GM18867 (cell line): ENCODE data around the gene PTGIS.

Experiments used
- ATAC-seq: cut with Tn5 transposase; IDR thresholded peaks from one replicate; pipeline ENCODE4 v1.9.1; 2021; ENCODE audit warnings: mild to moderate bottlenecking, moderate library complexity; ENCODE audit not compliant: unreplicated experiment

PTGIS gene

DNA sequence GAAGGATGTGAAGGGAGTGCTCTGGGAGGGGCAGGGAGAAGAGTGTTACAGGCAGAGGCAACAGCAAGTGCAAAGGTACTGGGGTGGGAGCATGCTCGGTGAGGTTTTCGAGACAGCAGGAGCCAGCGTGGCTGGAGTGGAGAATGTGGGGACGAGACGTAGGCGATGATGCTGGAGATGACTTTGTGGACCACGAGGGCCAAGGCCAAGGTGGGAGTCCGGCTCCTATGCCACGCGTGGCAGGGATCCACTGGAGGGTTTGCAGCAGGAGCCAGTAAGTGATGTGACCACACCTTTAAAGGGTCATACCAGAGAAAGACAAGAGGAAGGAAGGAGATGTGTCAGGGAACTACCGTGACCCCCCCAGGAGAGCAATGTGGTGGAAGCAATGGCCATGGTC lies 7.3 kb downstream of the PTGIS start:
- ATAC-seq, result no peak

GRCh38 chr20:49560186-49560585 lies 7.8 kb downstream of the PTGIS start:
- no peak for ATAC-seq

DNA sequence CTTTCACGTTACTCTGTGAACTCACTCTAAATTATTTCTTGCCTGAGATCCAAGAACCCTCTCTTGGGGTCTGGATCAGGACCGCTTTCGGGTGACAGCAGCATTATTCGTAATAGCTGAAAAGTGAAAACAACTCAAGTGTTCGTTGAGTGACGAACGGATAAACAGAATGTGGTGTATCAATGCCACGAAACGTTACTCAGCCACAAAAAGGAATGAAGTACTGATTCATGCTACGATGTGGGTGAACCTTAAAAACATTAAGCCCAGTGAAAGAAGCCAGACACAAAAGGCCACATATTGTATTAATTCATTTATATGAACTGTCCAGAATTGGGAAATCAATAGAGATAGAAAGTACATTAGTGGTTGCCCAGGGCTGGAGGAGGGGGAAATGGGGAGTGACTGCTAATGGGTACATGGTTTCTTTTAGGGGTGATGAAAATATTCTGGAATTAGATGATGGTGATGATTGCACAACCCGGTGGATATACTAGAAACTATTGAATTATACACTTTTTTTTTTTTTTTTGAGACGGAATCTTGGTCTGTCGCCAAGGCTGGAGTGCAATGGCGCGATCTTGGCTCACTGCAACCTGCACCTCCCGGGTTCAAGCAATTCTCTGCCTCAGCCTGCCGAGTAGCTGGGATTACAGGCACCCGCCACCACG lies 8.4 kb downstream of the PTGIS start:
- no peak for ATAC-seq

DNA sequence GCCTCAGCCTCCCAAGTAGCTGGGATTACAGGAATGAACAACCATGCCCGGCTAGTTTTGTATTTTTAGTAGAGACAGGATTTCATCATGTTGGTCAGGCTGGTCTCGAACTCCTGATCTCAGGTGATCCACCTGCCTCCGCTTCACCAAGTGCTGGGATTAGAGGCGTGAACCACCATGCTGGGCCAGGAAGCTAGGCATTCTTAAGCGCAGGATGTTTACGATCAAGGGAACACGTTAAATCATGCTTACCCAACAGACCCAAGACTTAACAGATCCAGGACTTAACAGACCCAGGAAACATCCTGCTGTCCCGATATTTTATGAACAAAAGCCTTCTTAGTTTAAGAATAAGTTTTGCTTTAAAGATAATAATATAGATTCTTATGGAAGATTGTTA lies 9.1 kb downstream of the PTGIS start:
- no peak for ATAC-seq

- ATAC-seq, result no peak
Observed at GRCh38 chr20:49557449-49557848, 10.5 kb downstream of the PTGIS start.

GRCh38 chr20:49556621-49557020 lies 11.3 kb downstream of the PTGIS start:
- no peak for ATAC-seq

GRCh38 chr20:49549801-49550551 lies 18.0 kb downstream of the PTGIS start:
- no peak for ATAC-seq

GRCh38 chr20:49548371-49548947 lies 19.5 kb downstream of the PTGIS start:
- ATAC-seq, result no peak

DNA sequence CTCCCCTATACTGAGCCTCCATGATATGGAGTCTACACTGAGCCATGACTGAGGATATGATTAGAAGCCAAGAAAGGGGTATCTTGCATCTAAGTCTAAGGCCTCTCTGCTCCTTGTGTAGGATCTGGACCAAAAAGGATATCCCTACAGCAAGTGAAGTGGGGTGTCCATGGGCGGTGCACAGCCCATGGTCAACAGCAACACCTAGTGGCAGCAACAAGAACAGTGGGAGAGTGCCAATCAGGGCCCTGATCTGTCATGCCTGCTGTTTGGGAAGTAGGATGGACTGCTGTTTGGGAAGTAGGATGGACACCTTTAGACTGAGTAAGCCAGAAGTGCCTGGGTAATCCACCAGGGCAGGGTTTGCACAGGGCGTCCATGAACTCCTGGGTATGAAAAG lies 22.4 kb downstream of the PTGIS start:
- ATAC-seq, result no peak

GRCh38 chr20:49544535-49544934 lies 23.4 kb downstream of the PTGIS start:
- ATAC-seq, result no peak

DNA sequence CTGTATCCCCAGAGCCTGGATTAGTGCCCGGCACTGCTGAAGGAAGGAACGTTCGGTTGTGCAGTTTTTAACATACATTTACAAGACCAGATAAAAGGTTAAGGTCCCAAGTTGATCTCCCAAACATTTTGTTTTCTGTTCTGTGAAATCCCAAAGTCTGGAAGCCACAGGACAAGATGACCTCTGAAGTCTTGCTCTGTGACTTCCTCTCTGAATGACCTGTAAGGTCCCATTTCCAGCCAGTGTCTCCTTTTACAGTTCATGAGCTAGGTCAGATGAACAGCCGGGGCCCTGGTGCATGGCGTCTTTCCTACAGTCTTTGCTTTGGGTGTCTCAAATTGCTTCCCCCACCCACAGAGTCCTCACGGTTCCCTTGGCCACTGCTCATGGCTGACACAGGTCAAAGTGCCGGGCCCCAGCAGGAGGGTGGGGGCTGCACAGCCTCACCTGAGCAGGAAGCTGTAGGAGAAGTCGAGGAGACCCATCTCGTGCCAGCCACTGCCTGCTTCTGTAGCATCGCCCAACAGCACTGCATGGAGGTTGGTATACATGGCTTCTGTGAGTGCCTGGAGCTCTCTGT lies 24.0 kb downstream of the PTGIS start:
- ATAC-seq, result no peak

DNA sequence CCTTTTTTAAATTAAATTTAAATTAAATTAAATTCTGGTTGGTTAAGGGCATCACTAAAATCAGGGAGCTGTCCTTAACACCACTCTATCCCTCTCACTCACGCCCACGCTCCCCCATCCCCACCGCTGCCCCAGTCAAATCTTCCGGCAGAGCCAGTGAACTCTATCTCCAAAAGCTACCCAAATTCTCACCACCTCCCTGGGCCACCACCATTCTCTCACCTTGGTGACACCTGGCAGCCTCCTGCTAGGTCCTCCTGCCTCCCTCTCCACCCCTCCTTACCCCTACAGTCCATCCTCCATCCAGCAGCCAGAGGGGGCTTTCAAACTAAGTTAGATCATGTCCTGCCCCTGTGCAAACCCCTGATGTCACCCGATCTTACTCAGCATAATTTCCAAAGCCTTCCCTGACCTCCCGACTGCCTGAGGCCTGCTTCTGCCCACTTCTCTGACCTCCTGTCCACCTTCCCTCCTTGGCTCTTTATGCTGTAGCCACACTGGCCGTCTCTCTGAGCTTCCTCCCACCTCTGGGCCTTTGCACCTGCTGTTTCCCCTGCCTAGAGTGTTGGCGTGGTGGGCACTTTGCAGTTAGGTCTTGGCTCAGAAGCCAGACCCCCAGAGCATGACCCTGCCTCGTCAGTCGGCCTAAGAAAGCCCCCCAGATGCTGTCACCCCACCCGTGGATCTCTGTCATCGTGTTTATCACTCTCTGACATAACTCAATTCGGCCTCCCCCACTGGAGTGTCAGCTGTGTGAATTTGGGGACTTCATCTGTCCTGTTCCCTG lies 24.7 kb downstream of the PTGIS start:
- no peak for ATAC-seq

DNA sequence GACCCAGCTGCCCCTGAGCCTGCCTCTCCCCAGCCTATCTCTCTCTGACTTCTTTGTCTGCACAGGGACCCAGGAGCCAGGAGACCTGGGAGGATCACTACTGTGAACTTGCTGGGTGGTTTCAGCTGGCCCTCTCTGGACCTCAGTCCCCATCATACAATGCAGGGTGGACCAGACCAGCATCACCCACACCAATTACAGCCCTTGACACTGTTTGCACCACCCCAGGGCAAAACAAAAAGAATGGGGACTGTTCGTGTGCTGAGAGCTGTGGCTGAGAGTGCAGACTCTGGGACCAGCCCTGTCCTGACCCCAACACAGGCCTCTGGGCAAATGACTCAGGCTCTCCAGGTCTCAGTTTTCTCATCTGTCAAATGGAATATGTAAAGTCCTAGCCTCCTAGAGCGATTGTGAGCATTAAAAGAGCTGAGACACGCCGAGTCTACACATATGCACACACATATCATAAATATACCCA lies 25.4 kb downstream of the PTGIS start:
- ATAC-seq, result no peak

- no peak for ATAC-seq
Observed at GRCh38 chr20:49541733-49542513, 26.0 kb downstream of the PTGIS start.

DNA sequence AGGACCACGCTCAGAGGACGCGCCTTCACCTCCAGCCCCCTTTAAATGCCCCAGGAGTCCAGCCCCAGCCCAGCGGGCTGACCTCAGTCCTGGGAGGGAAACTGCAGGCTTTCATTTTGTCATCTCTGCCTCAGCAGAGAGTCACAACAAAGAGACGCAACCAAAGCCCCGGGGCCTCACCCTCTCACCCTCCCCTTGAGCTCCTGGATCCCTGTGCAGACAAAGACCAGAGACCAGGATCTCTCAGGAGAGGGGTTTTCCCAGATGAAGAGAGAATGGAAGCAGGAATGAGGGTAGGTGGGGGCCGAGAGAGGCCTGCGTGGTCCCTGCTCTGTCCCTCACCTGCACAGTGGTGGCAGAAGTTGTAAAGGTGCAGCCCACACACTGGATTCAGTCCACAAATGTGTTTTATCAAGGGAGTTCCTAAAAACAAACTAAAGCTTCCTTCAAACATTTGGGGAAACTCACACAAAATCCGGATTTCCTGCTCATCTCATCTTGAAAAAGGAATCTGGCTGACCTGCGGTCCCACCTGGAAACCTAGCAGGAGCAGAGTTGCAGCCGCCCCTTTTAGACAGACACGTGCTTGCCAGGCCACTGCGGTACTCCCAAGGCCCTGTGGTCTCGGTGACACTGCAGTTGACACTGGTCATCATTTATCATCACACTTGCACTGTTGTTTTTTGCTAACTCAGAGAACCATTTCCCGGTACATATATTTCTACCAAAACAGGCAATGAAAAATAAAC lies 27.1 kb downstream of the PTGIS start:
- no peak for ATAC-seq

DNA sequence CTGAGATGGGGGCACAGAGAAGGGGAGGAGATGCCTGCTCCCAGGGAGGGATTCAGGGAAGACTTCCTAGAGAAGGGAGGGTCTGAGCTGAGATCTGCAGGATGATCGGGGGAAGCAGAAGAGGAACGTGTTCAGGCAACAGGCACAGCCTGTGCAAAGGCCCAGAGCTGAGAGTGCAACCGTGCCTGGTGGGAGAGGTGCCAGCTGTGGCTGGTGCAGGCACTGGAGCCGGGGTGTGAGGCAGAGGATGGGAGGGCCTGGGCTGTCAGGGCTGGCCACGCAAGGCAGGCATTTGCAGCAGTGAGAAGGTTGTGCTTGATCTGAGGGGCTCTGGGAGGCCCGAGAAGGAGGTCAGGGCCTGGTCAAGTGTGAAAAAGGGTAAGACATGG lies 27.7 kb downstream of the PTGIS start:
- ATAC-seq, result no peak

DNA sequence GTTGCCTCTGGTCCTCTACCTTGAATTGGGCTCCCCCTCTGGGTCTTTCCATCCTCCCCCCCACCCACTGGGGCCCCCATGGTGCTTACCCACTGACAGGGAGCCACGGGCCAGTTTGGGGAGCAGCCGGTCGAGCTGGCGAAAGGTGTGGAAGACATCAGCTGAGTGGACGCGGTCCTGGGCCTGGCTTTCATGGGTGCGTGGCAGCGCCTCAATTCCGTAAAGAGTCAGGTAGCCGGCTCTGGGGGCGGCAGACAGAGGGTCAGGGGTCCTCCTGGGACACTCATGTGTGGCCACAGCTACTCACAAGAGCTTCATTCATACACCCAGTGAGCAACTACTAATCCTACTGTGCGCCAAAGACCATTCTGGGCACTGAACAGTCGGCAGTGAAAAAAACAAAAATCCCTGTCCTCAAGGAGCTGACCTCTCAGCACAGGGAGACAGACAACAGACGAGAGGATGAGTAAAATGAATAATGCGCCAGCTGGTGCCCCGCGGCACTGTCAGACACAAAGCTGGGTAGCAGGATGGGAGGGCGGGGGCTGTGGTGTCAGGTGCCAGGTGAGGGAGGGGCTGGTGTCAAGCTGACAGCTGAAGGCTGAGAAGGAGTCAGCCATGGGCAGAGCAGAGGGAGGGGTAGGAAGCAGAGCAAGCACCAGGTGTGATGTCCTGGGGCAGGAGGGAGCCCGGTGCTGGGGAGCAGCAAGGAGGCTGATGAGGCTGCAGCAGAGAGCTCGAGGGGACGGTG lies 28.3 kb downstream of the PTGIS start:
- ATAC-seq, result no peak

GRCh38 chr20:49538950-49539349 lies 29.0 kb downstream of the PTGIS start:
- ATAC-seq, result no peak

GRCh38 chr20:49534255-49534712 lies 33.7 kb downstream of the PTGIS start:
- ATAC-seq, result no peak
